ENCODE results near the gene PAPPA2. TPM values are rescaled to one million over a fixed set of nuclear protein-coding genes. Genes with fewer than 3 reads are reported as not detected.

Gene PAPPA2
- total RNA-seq, 1 experiment from 2014 or later: 0.81 TPM

GRCh38 chr1:176609556-176610408, 146.8 kb downstream of the PAPPA2 start:
- H2BK5ac ChIP-seq (ENCODE audit: insufficient read length, low read length): no peak overlapping the region
- no peak overlapping the region for H2BK15ac ChIP-seq (ENCODE audit: low read depth, low read length)
- no CpG with 5 or more reads among the region's 3 CpGs for WGBS (ENCODE audit: extremely low coverage, insufficient read length, low lambda C conversion rate)
- no peaks in the 10 kb centered on the region for H3K79me2 ChIP-seq (ENCODE audit: insufficient read depth, low read length)
- TF ChIP-seq CTCF (conservative IDR thresholded peaks at IDR 0.05): no peak
- no peak overlapping the region for H4K5ac ChIP-seq (ENCODE audit: insufficient read length, low read depth, low read length)
- H3K4me3 Mint-ChIP-seq: no peak overlapping the region
- no peak overlapping the region for H3K18ac ChIP-seq (ENCODE audit: insufficient read length, low read depth, low read length)
- DNase-seq: no peak
- H3K9me3 Mint-ChIP-seq: no peaks in the 10 kb centered on the region; a peak in 1 of 5 replicates
- no peak overlapping the region for H2BK20ac ChIP-seq (ENCODE audit: low read depth, low read length, poor library complexity, severe bottlenecking)
- no peaks in the 10 kb centered on the region for H3K4me1 ChIP-seq (ENCODE audit: insufficient read depth, low read length)
- no peak overlapping the region for H2BK120ac ChIP-seq (ENCODE audit: low read depth, low read length, poor library complexity, severe bottlenecking)
- H3K27me3 Mint-ChIP-seq (ENCODE audit: low read depth): no peaks in the 10 kb centered on the region
- no peak overlapping the region for H3K27ac ChIP-seq (ENCODE audit: insufficient read length, low read depth, low read length)
- H4K20me1 ChIP-seq (ENCODE audit: control insufficient read depth, insufficient read depth, insufficient read length): no peaks in the 10 kb centered on the region
- no peaks in the 10 kb centered on the region for H3K27me3 ChIP-seq (ENCODE audit: insufficient read depth, low read length)
- H3K4me2 ChIP-seq (ENCODE audit: insufficient read depth, insufficient read length, low read length): no peak overlapping the region
- no peak overlapping the region for H4K91ac ChIP-seq (ENCODE audit: insufficient read length, low read depth, low read length)
- H3K23me2 ChIP-seq (ENCODE audit: insufficient read length, low read depth, low read length, poor library complexity, severe bottlenecking): no peaks in the 10 kb centered on the region
- no peak overlapping the region for H3T11ph ChIP-seq (ENCODE audit: low read length)
- H3K4ac ChIP-seq (ENCODE audit: low read depth, low read length): no peak overlapping the region
- H3K4me1 Mint-ChIP-seq: no peaks in the 10 kb centered on the region
- no peak overlapping the region for H3K14ac ChIP-seq (ENCODE audit: insufficient read depth, low read length)
- no peak overlapping the region for H2AK5ac ChIP-seq (ENCODE audit: insufficient read length, low read length)
- H3K9me3 ChIP-seq (ENCODE audit: control insufficient read depth, low read depth, low read length): no peaks in the 10 kb centered on the region
- H3K36me3 Mint-ChIP-seq (ENCODE audit: insufficient read depth in 1 of 3, low read depth in 3 of 3): no peaks in the 10 kb centered on the region
- H3K27ac Mint-ChIP-seq: no peak overlapping the region
- no peaks in the 10 kb centered on the region for H3K79me1 ChIP-seq (ENCODE audit: insufficient read depth, low read depth, low read length, poor library complexity, severe bottlenecking)
- H2BK12ac ChIP-seq (ENCODE audit: insufficient read length, low read depth, low read length): no peak overlapping the region
- no peak overlapping the region for H2AFZ ChIP-seq (ENCODE audit: low read length)
- H3K56ac ChIP-seq (ENCODE audit: insufficient read length, low read depth, low read length): no peak overlapping the region
- no peak overlapping the region for H4K8ac ChIP-seq (replicated peaks; ENCODE audit: insufficient read length, low read depth, low read length)
- no peak overlapping the region for H3K23ac ChIP-seq (ENCODE audit: insufficient read length, low read depth, low read length)
- H3K9ac ChIP-seq (ENCODE audit: extremely low read depth, insufficient read length, low read length): no peak overlapping the region
